Psoas muscle (tissue), 8 donors: ENCODE measurements around the gene PKNOX1. TPM values are rescaled to one million over a fixed set of nuclear protein-coding genes. Genes with fewer than 3 reads are reported as not detected.

ENCODE experiments used
- ATAC-seq, 4 donors: fragments of 200-7000 bp; cut with Tn5 transposase; one replicate each; pipeline ENCODE4 v1.9.1; 2020; ENCODE audit warnings: moderate library complexity in 3 of 4, mild to moderate bottlenecking in 2 of 4
- DNase-seq, 2 donors: peaks; one replicate each; pipeline ENCODE4 v3.0.0-alpha.2; 2020
- H3K27ac ChIP-seq: fragments of 200-600 bp; one replicate; pipeline ENCODE4 v1.8.0; 2022
- H3K27me3 ChIP-seq, 3 donors: fragments of 200-600 bp in 1 of 3; one replicate each; pipeline versions ENCODE4 v1.6.1 to v1.8.0; 2013 to 2022; ENCODE audit warnings: low read length in 2 of 3, mild to moderate bottlenecking in 2 of 3, moderate library complexity in 1 of 3; ENCODE audit not compliant: insufficient read depth in 3 of 3
- H3K36me3 ChIP-seq, 2 donors: fragments of 200-600 bp in 1 of 2; one replicate each; pipeline versions ENCODE4 v1.6.1 to v1.8.0; 2013 to 2022; ENCODE audit warnings: low read depth in 1 of 2, mild to moderate bottlenecking in 1 of 2, moderate library complexity in 1 of 2; ENCODE audit not compliant: insufficient read depth in 1 of 2
- H3K4me1 ChIP-seq: fragments of 200-600 bp; one replicate; pipeline ENCODE4 v1.8.0; 2022
- H3K4me3 ChIP-seq: fragments of 200-600 bp; one replicate; pipeline ENCODE4 v1.8.0; 2022; ENCODE audit warnings: mild to moderate bottlenecking
- H3K9me3 ChIP-seq: fragments of 200-600 bp; one replicate; pipeline ENCODE4 v1.8.0; 2022
- CTCF ChIP-seq: fragments of 200-600 bp; IDR thresholded peaks from one replicate; pipeline ENCODE4 v1.8.0; 2022; ENCODE audit warnings: antibody characterized with exemption
- WGBS, 3 donors: extraction: QIAGEN DNeasy Blood & Tissue Kit; methylation state at CpG; one replicate each; pipeline versions ENCODE4 v1.1.6 to v1.1.7; 2013; 5-methylcytosine and 5-hydroxymethylcytosine counted together
- intact Hi-C, 2 donors: fragments of 100-400 bp; cut with DNase I; formaldehyde crosslinking; loops; one replicate each; pipeline versions ENCODE4 v1.11.0 to v1.14.2; 2022
- polyA plus RNA-seq, 3 donors: library from polyadenylated mRNA; stranded (reverse); fragments of 200-250 nt; gene quantifications; one replicate each; pipeline ENCODE4 v1.2.3, GENCODE V29; 2013
- total RNA-seq, 4 donors: library from RNA; stranded (reverse); fragmentation: NEBNext Ultra II Directional in 2 of 4; extraction: Animal tissue kit (Norgen Biotek cat#: 25700) in 2 of 4; gene quantifications; one replicate each; pipeline versions ENCODE4 v1.2.1 to v1.2.4, GENCODE V29; 2021 to 2023
- donor health status: healthy with polysubstance abuse.
- donor health status: DM: no; HTN: no; CAD: no; lungs with moderate emphysema.
- donor health status: Bipolar disorder and iron deficiency.
- donor health status: healthy.
- donor health status: DM: yes; HTN: yes; CAD: no.
- donor health status: DM: no; HTN: no; CAD: no.
- donor health status: DM: no; HTN: no; CAD: no.
- donor health status: DM: yes; HTN: yes; CAD: no.

PKNOX1 gene
- total and polyA plus RNA-seq, 7 donors, result 6.0 to 14.7 (median 12.1) TPM

DNA sequence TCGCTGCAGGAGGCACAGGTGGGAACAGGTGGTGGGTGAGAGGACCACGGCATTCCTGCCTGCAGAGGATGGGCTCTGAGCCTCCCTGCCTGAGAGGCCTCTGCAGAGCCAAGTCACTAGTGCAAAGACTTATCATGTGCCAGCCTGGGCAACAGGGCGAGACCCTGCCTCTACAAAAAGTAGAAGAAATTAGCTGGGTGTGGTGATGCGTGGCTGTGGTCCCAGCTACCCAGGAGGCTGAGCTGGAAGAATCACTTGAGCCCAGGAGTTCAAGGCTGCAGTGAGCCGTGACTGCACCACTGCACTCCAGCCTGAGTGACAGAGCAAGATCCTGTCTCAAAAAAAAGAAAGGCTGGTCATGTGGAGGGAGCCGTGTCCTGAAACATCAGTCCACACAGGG is 46.4 kb downstream of the PKNOX1 start:
- Histone ChIP-seq H3K27me3 (no peaks in the 10 kb centered on the region), H3K36me3 (peaks cover 0 to 69% of the 10 kb centered on the region in 2 donors), H3K27ac (no peak overlapping the region), H3K4me1 (no peaks in the 10 kb centered on the region), H3K4me3 (no peak overlapping the region), H3K9me3 (no peaks in the 10 kb centered on the region)
- no peak for TF ChIP-seq CTCF
- 80 to 89% (median 85%) methylated on average over 6 of the region's 6 CpGs for WGBS, 3 donors
- intact Hi-C loops, result no loop called here
- no peak for ATAC-seq
- no peak for DNase-seq

DNA sequence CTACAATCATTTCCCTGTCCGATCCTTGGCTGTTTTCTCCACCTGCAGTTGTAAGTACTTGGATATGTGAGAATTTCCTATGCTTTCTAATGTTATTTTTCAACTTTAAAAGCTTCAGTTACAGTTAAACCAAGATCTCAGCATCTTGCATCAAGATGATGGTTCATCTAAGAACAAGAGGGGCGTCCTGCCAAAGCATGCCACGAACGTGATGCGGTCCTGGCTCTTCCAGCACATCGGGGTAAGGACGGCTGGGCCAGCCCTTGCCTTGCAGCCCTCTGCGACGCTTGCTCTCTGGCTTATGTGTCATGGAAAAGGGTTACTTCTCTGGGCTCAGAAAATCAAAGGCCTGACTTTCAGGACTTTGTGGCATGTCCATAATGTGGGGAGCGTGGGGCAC is 46.8 kb downstream of the PKNOX1 start:
- Histone ChIP-seq H3K4me3 (no peak overlapping the region), H3K27ac (no peak overlapping the region), H3K27me3 (no peaks in the 10 kb centered on the region), H3K4me1 (no peaks in the 10 kb centered on the region), H3K36me3 (peaks cover 0 to 70% of the 10 kb centered on the region in 2 donors), H3K9me3 (no peaks in the 10 kb centered on the region)
- DNase-seq (no peak), ATAC-seq (no peak)
- intact Hi-C loops, result no loop called here
- WGBS, 3 donors, result 81 to 87% (median 81%) methylated on average over 10 of the region's 10 CpGs
- TF ChIP-seq CTCF, result no peak

DNA sequence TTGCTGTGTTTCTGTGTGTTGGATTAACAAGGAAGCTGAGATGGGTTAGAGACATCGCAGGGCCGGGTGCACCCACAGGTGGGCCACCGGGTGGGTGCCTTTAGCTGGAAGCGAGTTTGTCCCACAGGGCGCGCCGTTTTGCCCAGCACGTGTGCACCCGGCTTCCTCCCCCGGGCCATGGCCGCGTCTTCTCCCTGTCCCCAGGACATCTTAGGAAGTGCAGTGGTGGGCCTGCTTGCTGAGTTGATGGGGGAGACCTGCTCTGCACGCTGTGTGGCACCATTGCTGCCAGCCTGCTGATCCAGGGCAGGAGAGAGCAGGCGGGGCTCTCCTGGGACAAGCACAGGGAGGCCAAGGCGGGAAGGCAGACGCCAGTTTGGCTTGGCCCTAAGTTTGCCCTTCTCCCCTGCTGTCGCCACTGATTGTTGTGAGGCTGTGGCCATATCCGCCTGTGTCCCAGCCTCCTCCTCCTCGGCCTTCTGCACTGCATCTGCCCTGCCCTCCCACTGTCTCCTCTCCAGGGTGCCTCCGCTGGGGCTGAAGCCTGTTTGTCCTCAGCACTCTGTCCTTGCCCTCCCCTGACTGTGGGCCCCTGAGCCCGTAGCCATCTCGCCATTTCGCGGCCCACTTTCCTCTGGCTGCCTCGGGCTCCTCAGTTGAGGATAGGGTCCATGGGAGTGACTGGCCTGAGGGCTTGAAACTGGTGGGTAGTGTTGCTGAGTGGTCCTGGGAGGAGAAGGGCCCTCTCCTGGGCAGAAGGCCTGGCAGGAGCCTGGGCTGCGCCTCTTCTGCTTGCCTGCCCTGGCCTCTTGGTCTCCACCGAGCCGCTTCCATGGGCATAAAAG is 47.6 kb downstream of the PKNOX1 start:
- TF ChIP-seq CTCF, result no peak
- H3K4me3 ChIP-seq, result no peak overlapping the region
- H3K4me1 ChIP-seq, result no peaks in the 10 kb centered on the region
- ATAC-seq, result no peak
- DNase-seq, result no peak
- H3K27ac ChIP-seq, result no peak overlapping the region
- intact Hi-C loops, result no loop called here
- H3K27me3 ChIP-seq, result no peaks in the 10 kb centered on the region
- WGBS, 3 donors, result 94 to 96% (median 95%) methylated on average over 28 of the region's 28 CpGs
- peaks cover 0 to 67% of the 10 kb centered on the region in 2 donors for H3K36me3 ChIP-seq
- H3K9me3 ChIP-seq, result no peaks in the 10 kb centered on the region

- no peaks in the 10 kb centered on the region for H3K9me3 ChIP-seq
- no peak overlapping the region for H3K27ac ChIP-seq
- TF ChIP-seq CTCF, result no peak
- no peak for ATAC-seq
- DNase-seq, result no peak
- no peaks in the 10 kb centered on the region for H3K27me3 ChIP-seq
- H3K4me3 ChIP-seq, result no peak overlapping the region
- intact Hi-C loops, result no loop called here
- no peaks in the 10 kb centered on the region for H3K4me1 ChIP-seq
- 92 to 94% (median 93%) methylated on average over 8 of the region's 8 CpGs for WGBS, 3 donors
- peaks cover 0 to 62% of the 10 kb centered on the region in 2 donors for H3K36me3 ChIP-seq
Observed at GRCh38 chr21:43023175-43023574, 48.8 kb downstream of the PKNOX1 start.
